Measurements from ENCODE around the gene SFXN3.

SFXN3 gene

GRCh38 chr10:101011517-101012423 lies 19.3 kb upstream of the SFXN3 start:
- DNase-seq (ENCODE audit: low read depth): no peak
- TF ChIP-seq, protein P1, sequence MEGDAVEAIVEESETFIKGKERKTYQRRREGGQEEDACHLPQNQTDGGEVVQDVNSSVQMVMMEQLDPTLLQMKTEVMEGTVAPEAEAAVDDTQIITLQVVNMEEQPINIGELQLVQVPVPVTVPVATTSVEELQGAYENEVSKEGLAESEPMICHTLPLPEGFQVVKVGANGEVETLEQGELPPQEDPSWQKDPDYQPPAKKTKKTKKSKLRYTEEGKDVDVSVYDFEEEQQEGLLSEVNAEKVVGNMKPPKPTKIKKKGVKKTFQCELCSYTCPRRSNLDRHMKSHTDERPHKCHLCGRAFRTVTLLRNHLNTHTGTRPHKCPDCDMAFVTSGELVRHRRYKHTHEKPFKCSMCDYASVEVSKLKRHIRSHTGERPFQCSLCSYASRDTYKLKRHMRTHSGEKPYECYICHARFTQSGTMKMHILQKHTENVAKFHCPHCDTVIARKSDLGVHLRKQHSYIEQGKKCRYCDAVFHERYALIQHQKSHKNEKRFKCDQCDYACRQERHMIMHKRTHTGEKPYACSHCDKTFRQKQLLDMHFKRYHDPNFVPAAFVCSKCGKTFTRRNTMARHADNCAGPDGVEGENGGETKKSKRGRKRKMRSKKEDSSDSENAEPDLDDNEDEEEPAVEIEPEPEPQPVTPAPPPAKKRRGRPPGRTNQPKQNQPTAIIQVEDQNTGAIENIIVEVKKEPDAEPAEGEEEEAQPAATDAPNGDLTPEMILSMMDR (conservative IDR thresholded peaks at IDR 0.05; ENCODE audit: low read depth, low read length): peak; percentile 64
- no peak overlapping the region for H3K4me3 ChIP-seq (ENCODE audit: low read depth, low read length)

DNA sequence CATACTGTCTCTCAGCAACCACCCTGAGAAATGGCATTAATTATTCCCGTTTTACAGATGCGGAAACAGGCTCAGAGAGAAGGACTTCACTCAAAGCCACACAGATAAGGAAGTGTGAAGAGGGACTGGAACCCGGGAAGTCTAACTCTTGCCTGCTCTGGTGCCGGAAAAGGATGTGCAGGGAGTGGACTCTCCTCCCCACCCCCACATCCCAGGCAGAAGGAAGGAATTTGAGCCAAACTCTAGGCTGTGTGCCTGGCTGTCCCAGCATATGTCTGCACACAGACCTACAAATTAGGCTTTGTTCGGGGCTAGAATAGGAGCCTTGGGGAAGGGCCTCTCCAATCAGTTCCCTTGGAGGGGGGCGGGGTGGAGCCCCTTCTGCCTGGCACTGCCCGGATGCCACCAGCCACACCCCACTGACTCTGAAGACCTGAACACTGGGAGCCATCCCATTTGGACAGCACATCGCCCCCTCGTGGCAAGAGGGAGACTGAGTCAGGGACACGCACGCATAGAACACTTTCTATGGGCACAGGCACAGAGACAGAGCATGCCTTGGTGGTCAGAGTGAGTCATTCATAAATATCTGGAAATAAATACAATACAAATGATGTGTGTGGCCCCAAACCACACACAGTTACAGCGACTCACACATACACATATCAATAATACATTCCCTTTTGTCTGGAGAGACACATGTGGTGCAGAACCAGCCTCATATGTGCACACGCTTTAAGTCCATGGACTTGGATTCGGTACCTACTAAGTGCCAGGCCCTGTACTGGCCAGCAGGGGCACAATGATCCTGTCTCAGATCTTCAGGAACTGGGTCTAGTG lies 18.3 kb upstream of the SFXN3 start:
- DNase-seq (ENCODE audit: low read depth): peak; percentile 92
- H3K4me3 ChIP-seq (ENCODE audit: low read depth, low read length): no peak overlapping the region
- TF ChIP-seq, protein P1 (conservative IDR thresholded peaks at IDR 0.05; ENCODE audit: low read depth, low read length): peak; percentile 78

GRCh38 chr10:101013365-101013825 lies 17.6 kb upstream of the SFXN3 start:
- TF ChIP-seq, protein P1 (conservative IDR thresholded peaks at IDR 0.05; ENCODE audit: low read depth, low read length): no peak
- no peak overlapping the region for H3K4me3 ChIP-seq (ENCODE audit: low read depth, low read length)
- no peak for DNase-seq (ENCODE audit: low read depth)

DNA sequence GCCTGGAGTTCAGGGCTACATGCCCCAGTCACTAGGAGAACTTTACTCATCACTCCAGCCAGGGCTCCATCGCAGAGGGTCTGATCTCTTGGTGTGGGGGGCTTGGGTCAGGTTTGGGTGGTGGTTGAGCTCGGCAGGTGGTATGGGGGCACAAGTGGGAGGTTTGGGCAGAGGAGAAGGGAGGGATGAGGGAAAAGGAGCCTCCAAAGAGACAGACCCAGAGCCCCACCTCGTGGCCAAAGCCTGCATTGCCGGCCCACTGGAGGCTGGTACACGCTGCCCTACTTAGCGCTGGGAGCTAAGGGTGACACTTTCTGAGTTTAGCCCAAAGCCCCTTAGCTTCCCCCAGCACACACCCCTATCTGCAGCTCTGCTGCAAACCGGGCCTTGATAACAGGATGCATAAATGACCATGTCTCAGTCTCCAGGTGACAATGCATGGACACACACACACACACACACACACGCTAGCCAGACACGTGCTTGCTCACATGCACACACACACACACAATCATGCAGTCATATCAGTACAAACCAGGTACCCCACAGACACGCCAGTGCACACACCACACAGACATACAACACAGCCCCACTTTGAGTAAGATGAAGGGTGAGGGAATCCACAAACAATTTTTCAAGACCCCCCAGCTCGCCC lies 16.7 kb upstream of the SFXN3 start:
- TF ChIP-seq, protein P1 (conservative IDR thresholded peaks at IDR 0.05; ENCODE audit: low read depth, low read length): peak; percentile 97
- DNase-seq (ENCODE audit: low read depth): peak; percentile 74
- no peak overlapping the region for H3K4me3 ChIP-seq (ENCODE audit: low read depth, low read length)

GRCh38 chr10:101014966-101015581 lies 16.0 kb upstream of the SFXN3 start:
- peak; percentile 94 for DNase-seq (ENCODE audit: low read depth)
- H3K4me3 ChIP-seq (ENCODE audit: low read depth, low read length): no peak overlapping the region
- TF ChIP-seq, protein P1 (conservative IDR thresholded peaks at IDR 0.05; ENCODE audit: low read depth, low read length): no peak

- no peak overlapping the region for H3K4me3 ChIP-seq (ENCODE audit: low read depth, low read length)
- TF ChIP-seq, protein P1 (conservative IDR thresholded peaks at IDR 0.05; ENCODE audit: low read depth, low read length): no peak
- no peak for DNase-seq (ENCODE audit: low read depth)
Observed at GRCh38 chr10:101015582-101015973, 15.5 kb upstream of the SFXN3 start.

Data from choroid plexus epithelial cell (primary cell).